Spinal cord (tissue), 10 donors: Measurements from ENCODE around the gene HDAC4. TPM values are rescaled to one million over a fixed set of nuclear protein-coding genes. Genes with fewer than 3 reads are reported as not detected.

Experiments
- DNase-seq, 6 donors: peaks; one replicate each; pipeline versions ENCODE4 v3.0.0 to v3.0.0-alpha.2; 2013 to 2015; ENCODE audit warnings: low spot score in 6 of 6, low read depth in 4 of 6
- H3K27ac ChIP-seq: one replicate; pipeline ENCODE4 v1.5.1; 2013; ENCODE audit warnings: low read depth, low read length, control low read depth
- H3K27me3 ChIP-seq: one replicate; pipeline ENCODE4 v1.6.1; 2013; ENCODE audit warnings: low read length; ENCODE audit not compliant: control insufficient read depth, insufficient read depth
- H3K36me3 ChIP-seq: one replicate; pipeline ENCODE4 v1.6.1; 2013; ENCODE audit warnings: low read length; ENCODE audit not compliant: control insufficient read depth, insufficient read depth
- H3K4me1 ChIP-seq: one replicate; pipeline ENCODE4 v1.6.1; 2013; ENCODE audit warnings: low read length; ENCODE audit not compliant: control insufficient read depth, insufficient read depth
- H3K4me3 ChIP-seq: one replicate; pipeline ENCODE4 v1.5.1; 2013; ENCODE audit warnings: low read depth, low read length, control low read depth
- H3K9me3 ChIP-seq: one replicate; pipeline ENCODE4 v1.6.1; 2013; ENCODE audit warnings: low read length; ENCODE audit not compliant: control insufficient read depth, insufficient read depth
- WGBS: methylation state at CpG from one replicate; pipeline ENCODE4 v1.1.5; 2013; ENCODE audit warnings: missing lambda C conversion rate; ENCODE audit not compliant: insufficient coverage; 5-methylcytosine and 5-hydroxymethylcytosine counted together
- polyA plus RNA-seq, 2 donors: library from polyadenylated mRNA; unstranded; fragments of 120-200 nt; gene quantifications; one replicate each; pipeline ENCODE4 v1.2.1, GENCODE V29; 2013; ENCODE audit not compliant: insufficient read length in 2 of 2
- total RNA-seq, 2 donors: library from RNA; depleted of rRNA in 1 of 2; stranded (reverse); fragments of 120-200 nt in 1 of 2; fragments of >200 nt in 1 of 2; gene quantifications; one replicate each; pipeline versions ENCODE4 v1.2.3 to v1.2.4, GENCODE V29; 2013 to 2014
- donor health status: healthy.

HDAC4 gene
- total and polyA plus RNA-seq, 4 donors: 20.7 to 35.3 (median 25.4) TPM

DNA sequence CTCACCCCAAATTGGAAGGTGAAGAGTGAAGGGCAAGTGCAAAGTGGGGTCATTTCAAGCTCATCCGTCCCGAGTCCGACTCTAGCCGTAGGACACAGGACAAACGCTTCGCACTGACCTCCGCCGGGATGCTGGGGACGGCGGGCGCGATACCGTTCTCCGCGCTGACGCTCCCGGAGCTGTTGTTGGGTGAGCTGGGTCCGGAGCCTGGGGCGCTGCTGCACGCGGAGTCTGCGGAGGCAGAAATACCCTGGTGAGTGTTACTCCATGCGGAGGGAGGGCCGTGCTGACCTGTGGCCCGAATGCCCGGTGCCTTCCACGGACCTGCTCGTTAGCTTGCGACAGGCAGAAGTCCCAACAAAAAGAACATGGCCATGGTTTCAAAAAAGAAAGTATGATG lies 261.3 kb downstream of the HDAC4 start:
- no peak overlapping the region for H3K27ac ChIP-seq
- peaks cover 29% of the 10 kb centered on the region for H3K4me1 ChIP-seq
- no peak overlapping the region for H3K4me3 ChIP-seq
- no peaks in the 10 kb centered on the region for H3K9me3 ChIP-seq
- 95% methylated on average over 29 of the region's 29 CpGs for WGBS
- DNase-seq: no peak
- no peaks in the 10 kb centered on the region for H3K27me3 ChIP-seq
- H3K36me3 ChIP-seq: peaks cover 68% of the 10 kb centered on the region

DNA sequence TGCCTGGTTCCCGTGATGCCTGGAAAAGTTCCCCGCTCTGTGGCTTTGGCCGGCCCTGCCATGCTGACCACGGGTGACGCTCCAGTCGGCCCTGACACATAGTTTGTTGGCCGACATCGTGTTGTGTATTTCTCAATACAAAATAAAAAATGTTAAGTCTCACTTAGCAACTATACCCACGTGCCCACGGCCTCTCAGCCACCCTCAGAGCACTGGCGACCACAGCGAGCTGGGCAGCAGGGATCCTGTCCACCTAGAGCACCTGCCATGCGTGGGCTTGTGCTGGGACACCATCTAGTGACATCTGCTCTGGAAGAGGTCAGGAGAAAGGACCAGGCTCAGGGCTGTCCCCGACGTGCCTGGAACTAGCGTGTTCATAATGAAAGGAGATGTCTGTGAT lies 261.7 kb downstream of the HDAC4 start:
- no peak for DNase-seq
- Histone ChIP-seq H3K27me3 (no peaks in the 10 kb centered on the region), H3K4me3 (no peak overlapping the region), H3K36me3 (peaks cover 68% of the 10 kb centered on the region), H3K4me1 (peaks cover 26% of the 10 kb centered on the region), H3K27ac (peak overlapping the region; percentile 77), H3K9me3 (no peaks in the 10 kb centered on the region)
- WGBS: 89% methylated on average over 15 of the region's 16 CpGs

DNA sequence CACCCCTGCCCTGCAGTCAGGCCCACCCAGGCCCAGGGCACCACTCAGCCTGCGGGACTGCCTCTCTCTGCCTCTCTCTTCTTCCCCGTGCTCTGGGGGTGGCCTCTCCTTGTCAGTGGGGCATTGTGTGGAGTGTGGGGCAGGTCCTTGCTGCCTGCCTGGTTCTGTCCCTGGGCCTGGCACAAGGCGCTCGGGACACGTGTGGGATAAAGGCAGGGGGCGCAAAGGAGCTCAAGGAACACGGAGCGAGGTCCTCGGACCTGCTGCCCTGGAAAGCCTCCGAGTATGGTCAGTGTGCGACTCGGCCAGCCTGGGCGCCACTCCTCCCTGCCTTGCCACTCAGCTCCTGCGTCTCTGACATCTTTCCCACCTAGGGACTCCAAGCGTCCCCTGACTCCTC lies 262.2 kb downstream of the HDAC4 start:
- no peak for DNase-seq
- H3K27me3 ChIP-seq: no peaks in the 10 kb centered on the region
- H3K27ac ChIP-seq: peak overlapping the region; percentile 77
- peaks cover 24% of the 10 kb centered on the region for H3K4me1 ChIP-seq
- no peaks in the 10 kb centered on the region for H3K9me3 ChIP-seq
- H3K36me3 ChIP-seq: peaks cover 68% of the 10 kb centered on the region
- H3K4me3 ChIP-seq: no peak overlapping the region
- 89% methylated on average over 13 of the region's 15 CpGs for WGBS

DNA sequence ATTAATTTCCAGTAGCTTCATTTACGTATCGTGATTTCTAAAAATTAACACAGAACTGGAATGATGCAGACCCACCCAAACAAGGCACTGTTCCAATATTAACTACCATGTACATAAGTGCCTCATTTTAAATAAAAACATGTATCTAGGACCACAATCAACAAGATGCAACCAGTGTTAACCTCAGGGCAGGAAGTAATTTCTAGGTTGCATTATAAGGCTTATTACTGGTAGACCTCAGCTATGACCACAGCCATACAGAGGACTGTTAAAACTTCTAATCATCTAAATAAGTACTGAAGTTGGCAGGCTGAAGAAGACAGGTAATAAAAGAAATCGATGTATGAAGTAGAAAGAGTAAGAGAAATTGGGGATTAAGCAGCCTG lies 262.9 kb downstream of the HDAC4 start:
- no peaks in the 10 kb centered on the region for H3K27me3 ChIP-seq
- H3K4me3 ChIP-seq: no peak overlapping the region
- H3K36me3 ChIP-seq: peaks cover 69% of the 10 kb centered on the region
- H3K27ac ChIP-seq: peak overlapping the region; percentile 22
- no peaks in the 10 kb centered on the region for H3K9me3 ChIP-seq
- no peak for DNase-seq
- peaks cover 24% of the 10 kb centered on the region for H3K4me1 ChIP-seq
- WGBS: 85% methylated on average over 2 of the region's 3 CpGs

DNA sequence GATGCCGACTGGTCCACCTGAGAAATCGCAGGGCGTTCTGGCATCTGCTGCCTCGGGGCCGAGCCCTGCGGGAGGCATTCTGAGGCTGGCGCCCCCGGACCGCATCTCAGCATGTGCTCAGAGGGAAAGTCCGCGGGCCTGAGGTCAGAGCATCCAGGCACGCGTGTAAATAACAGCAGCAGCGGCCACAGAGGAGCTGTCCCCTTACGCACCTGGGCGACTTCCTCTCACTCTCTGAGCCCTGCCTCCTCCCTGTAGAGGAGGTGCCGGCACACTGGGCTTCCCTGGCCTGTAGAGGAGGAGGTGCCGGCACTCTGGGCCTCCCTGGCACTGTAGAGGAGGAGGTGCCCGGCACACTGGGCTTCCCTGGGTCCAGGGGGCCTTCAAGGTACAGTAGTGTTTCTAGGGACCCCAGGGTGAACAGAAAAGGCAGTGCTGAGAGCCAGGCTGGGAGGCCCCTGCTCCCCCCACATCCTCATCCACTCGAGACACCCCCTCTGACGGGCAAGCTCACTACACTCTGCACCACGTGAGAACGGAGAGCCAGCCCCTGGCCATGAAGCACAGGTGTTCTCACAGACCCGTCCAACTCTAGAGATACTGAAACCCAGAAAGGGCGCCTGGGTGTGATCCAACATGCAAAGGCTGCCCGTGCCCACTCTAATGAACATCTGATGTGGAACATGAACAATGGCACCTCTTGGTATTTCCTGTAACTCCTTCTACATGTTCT lies 263.5 kb downstream of the HDAC4 start:
- Histone ChIP-seq H3K27ac (peak overlapping the region; percentile 22), H3K27me3 (no peaks in the 10 kb centered on the region), H3K36me3 (peaks cover 69% of the 10 kb centered on the region), H3K9me3 (no peaks in the 10 kb centered on the region), H3K4me3 (no peak overlapping the region), H3K4me1 (peaks cover 26% of the 10 kb centered on the region)
- DNase-seq: no peak
- WGBS: 87% methylated on average over 20 of the region's 26 CpGs

DNA sequence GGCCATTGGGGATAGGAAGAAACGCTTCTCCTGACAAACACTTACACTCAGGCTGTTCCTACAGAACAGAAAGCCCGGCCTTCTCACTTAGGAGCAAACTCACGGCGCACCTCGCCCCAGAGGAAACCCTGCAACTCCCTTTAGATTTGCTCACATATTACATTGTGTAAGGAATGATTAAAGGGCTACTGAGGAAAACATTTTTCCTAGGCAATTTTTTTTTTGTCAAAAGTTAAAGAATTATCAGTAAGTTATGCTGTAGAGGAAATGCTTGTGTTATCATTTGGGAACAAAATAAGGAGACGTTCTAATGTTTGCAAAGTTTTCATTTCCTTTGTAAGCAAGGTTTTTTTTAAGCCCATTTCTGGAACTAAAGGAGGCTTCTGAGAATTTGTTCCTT lies 264.1 kb downstream of the HDAC4 start:
- DNase-seq: no peak
- H3K4me1 ChIP-seq: peaks cover 32% of the 10 kb centered on the region
- no peak overlapping the region for H3K4me3 ChIP-seq
- no peaks in the 10 kb centered on the region for H3K27me3 ChIP-seq
- 71% methylated on average over 1 of the region's 6 CpGs for WGBS
- peaks cover 72% of the 10 kb centered on the region for H3K36me3 ChIP-seq
- no peak overlapping the region for H3K27ac ChIP-seq
- H3K9me3 ChIP-seq: no peaks in the 10 kb centered on the region

DNA sequence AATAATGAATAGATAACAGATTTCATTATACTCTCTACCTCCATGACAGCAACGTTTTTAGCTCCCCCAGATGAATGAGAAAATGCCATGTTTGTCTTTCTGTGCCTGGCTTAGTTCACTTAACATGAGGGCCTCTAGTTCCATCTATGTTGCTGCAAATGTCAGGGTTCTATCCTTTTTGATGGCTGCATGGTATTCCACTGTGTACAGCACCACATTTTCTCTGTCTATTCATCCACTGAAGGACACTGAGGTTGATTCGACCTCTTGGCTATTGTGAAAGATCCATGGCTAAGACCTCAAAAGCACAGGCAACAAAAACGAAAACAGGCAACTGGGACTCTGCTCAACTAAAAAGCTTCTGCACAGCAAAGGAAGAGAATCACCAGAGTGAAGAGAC lies 264.6 kb downstream of the HDAC4 start:
- peaks cover 73% of the 10 kb centered on the region for H3K36me3 ChIP-seq

DNA sequence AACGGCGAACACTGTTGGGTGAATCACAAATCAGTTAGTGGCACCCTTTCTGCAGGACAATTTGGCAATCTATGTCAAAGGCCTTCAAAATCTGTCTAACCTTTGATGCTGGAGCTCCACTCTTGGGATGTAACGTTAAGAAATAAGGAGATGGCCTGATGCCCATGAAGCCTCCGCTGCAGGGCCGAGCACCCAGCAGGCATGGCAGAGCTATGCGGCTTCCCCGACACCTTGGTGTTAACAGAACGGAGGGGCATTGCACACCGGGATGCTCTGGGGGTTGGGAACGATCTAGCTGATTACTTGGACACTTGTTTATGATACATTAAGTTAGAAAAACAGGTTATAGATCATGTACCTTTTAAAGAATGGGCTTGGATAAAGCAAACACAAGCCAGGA lies 265.3 kb downstream of the HDAC4 start:
- Histone ChIP-seq H3K36me3 (peaks cover 73% of the 10 kb centered on the region), H3K9me3 (no peaks in the 10 kb centered on the region), H3K4me1 (peaks cover 40% of the 10 kb centered on the region), H3K4me3 (no peak overlapping the region), H3K27ac (no peak overlapping the region), H3K27me3 (no peaks in the 10 kb centered on the region)
- no peak for DNase-seq
- 96% methylated on average over 7 of the region's 10 CpGs for WGBS

More for the DNA sequence above, 264.6 kb downstream of the HDAC4 start:
- WGBS: 90% methylated on average over 2 of the region's 3 CpGs
- Histone ChIP-seq H3K27me3 (no peaks in the 10 kb centered on the region), H3K4me1 (peaks cover 37% of the 10 kb centered on the region), H3K4me3 (no peak overlapping the region), H3K27ac (no peak overlapping the region), H3K9me3 (no peaks in the 10 kb centered on the region)
- no peak for DNase-seq

DNA sequence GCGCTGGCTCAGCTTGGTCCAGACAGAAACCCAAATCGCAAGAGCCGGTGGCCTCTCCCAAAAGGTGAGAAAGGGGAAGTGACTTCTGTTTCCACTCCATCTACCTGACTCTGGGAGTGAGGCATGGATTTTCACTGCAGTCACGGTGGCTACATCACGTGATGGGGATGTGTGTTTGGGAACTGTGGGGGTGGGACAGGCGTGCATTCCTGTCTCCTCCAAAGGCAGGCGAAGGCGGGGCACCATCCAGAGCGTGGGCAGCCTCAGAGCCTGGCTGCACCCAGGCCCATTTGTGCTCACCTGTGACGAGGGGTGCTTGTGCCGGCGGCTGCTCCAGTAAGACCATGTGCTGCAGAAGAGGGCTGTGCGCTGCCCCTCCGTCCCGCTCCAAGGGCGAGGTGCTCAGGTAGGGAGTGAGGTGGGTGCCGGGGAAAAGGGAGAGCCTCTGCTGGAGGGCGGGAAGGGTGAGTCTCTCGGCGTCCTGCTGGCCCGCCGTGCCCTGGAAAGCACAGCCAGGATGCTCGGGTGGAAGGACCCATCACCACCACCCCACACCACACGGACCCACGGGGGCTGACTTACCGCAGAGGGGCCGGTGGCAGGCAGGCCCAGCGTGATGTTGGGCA lies 266.8 kb downstream of the HDAC4 start:
- no peak for DNase-seq
- H3K27me3 ChIP-seq: no peaks in the 10 kb centered on the region
- H3K9me3 ChIP-seq: no peaks in the 10 kb centered on the region
- peaks cover 74% of the 10 kb centered on the region for H3K36me3 ChIP-seq
- peaks cover 38% of the 10 kb centered on the region for H3K4me1 ChIP-seq
- H3K4me3 ChIP-seq: no peak overlapping the region
- H3K27ac ChIP-seq: no peak overlapping the region
- 97% methylated on average over 15 of the region's 28 CpGs for WGBS

DNA sequence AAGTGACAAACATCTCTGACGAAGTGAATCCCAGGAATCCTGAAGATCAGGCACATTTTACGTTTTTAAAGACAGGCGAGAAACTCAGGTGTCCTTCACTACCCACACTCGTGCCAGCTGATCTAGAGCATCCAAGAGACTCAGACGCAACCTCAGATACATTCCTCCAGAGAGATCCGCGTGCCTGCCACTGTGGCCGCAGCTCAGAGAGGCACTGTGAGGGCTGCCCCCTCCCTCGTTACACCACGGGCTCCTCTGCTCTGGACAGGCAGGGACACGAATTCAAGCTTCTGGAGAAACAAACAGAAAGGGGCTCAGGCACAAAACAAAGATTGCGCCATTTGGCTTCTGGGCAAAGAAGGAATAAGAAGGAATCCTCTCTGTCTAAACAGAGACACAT lies 268.0 kb downstream of the HDAC4 start:
- Histone ChIP-seq H3K4me1 (peaks cover 37% of the 10 kb centered on the region), H3K36me3 (peaks cover 75% of the 10 kb centered on the region), H3K4me3 (no peak overlapping the region), H3K27ac (no peak overlapping the region), H3K9me3 (no peaks in the 10 kb centered on the region), H3K27me3 (no peaks in the 10 kb centered on the region)
- no peak for DNase-seq
- WGBS: 91% methylated on average over 12 of the region's 12 CpGs
